SK-N-SH (cell line): ENCODE data around the gene ZNF519. TPM values are rescaled to one million over a fixed set of nuclear protein-coding genes. Genes with fewer than 3 reads are reported as not detected.

Experiments
- CTCF ChIA-PET: fragments of 300-600, 350-600 bp; formaldehyde crosslinking; extraction: SDS; loops from one replicate; lab custom pipeline; 2021; lab: Yijun Ruan, JAX
- POLR2A ChIA-PET: fragments of 350-600 bp; sonication (Branson Sonifier 250); formaldehyde crosslinking; extraction: SDS; loops from one replicate; lab custom pipeline; 2020; ENCODE audit warnings: antibody characterized with exemption, inconsistent platforms; lab: Yijun Ruan, JAX
- DNase-seq: peaks from one replicate; pipeline ENCODE4 v3.0.0; 2012
- H2AFZ ChIP-seq: fragments of 200-600 bp; sonication (generic); 2 replicates; pipeline ENCODE4 v1.8.1; 2016; ENCODE audit warnings: antibody characterized with exemption, mild to moderate bottlenecking, low read depth
- H3F3A ChIP-seq: fragments of 200-600 bp; sonication (generic); replicated peaks from 2 replicates; pipeline ENCODE3; 2016; ENCODE audit warnings: antibody characterized with exemption, mild to moderate bottlenecking; ENCODE audit not compliant: insufficient read depth
- H3K27ac ChIP-seq, 2 experiments: fragments of 200-500 bp in 1 of 2; fragments of 200-600 bp in 1 of 2; sonication (Bioruptor generic) in 1 of 2; sonication (generic), shearing (Covaris generic) in 1 of 2; 2 replicates each; pipeline versions ENCODE4 v1.5.1 to v1.6.1; 2014 to 2016; ENCODE audit warnings: low read depth in 2 of 2, inconsistent platforms in 1 of 2, low read length in 1 of 2, mild to moderate bottlenecking in 1 of 2, mixed read lengths in 1 of 2
- H3K27me3 ChIP-seq: fragments of 200-600 bp; sonication (generic), shearing (Covaris generic); 2 replicates; pipeline ENCODE4 v1.6.1; 2016; ENCODE audit warnings: mixed run types; ENCODE audit not compliant: insufficient read depth
- H3K36me3 ChIP-seq, 2 experiments: fragments of 200-500 bp in 1 of 2; fragments of 200-600 bp in 1 of 2; sonication (Bioruptor generic) in 1 of 2; sonication (generic) in 1 of 2; replicated peaks in 1 of 2; 2 replicates each; pipeline versions ENCODE3 to v1.5.1; 2014 to 2016; ENCODE audit warnings: low read length in 1 of 2, mild to moderate bottlenecking in 1 of 2; ENCODE audit not compliant: insufficient read depth in 2 of 2, control insufficient read depth in 1 of 2
- H3K4me1 ChIP-seq, 2 experiments: fragments of 200-500 bp in 1 of 2; fragments of 200-600 bp in 1 of 2; sonication (Bioruptor generic) in 1 of 2; sonication (generic), shearing (Covaris generic) in 1 of 2; 2 replicates each; pipeline versions ENCODE4 v1.5.1 to v1.6.1; 2014 to 2016; ENCODE audit warnings: low read depth in 1 of 2, low read length in 1 of 2, mixed run types in 1 of 2; ENCODE audit not compliant: insufficient read depth in 2 of 2, control insufficient read depth in 1 of 2
- H3K4me2 ChIP-seq: fragments of 200-600 bp; sonication (generic), shearing (Covaris generic); 2 replicates; pipeline ENCODE4 v1.6.1; 2017; ENCODE audit warnings: mixed run types
- H3K4me3 ChIP-seq, 2 experiments: fragments of 200-500 bp in 1 of 2; fragments of 200-600 bp in 1 of 2; sonication (Bioruptor generic) in 1 of 2; sonication (generic), shearing (Covaris generic) in 1 of 2; 2 replicates each; pipeline versions ENCODE4 v1.5.1 to v1.8.1; 2014 to 2016; ENCODE audit warnings: low read depth in 2 of 2, inconsistent platforms in 1 of 2, low read length in 1 of 2, mild to moderate bottlenecking in 1 of 2, mixed read lengths in 1 of 2, moderate library complexity in 1 of 2
- H3K79me2 ChIP-seq: fragments of 200-600 bp; sonication (generic); 2 replicates; pipeline ENCODE4 v1.8.1; 2017; ENCODE audit warnings: mild to moderate bottlenecking; ENCODE audit not compliant: insufficient read depth
- H3K9ac ChIP-seq: fragments of 200-600 bp; sonication (generic); 2 replicates; pipeline ENCODE4 v1.6.1; 2017; ENCODE audit warnings: mixed run types
- H3K9me2 ChIP-seq: fragments of 200-600 bp; sonication (generic); 2 replicates; pipeline ENCODE4 v1.6.1; 2017; ENCODE audit warnings: mixed run types
- H3K9me3 ChIP-seq: fragments of 200-600 bp; sonication (generic); 2 replicates; pipeline ENCODE4 v1.6.1; 2017; ENCODE audit warnings: mixed run types, mild to moderate bottlenecking, moderate library complexity
- H4K20me1 ChIP-seq: fragments of 200-600 bp; sonication (generic); 2 replicates; pipeline ENCODE4 v1.6.1; 2017; ENCODE audit warnings: mild to moderate bottlenecking, mixed run types; ENCODE audit not compliant: insufficient read depth
- CHD2 ChIP-seq: fragments of 150-350 bp; IDR thresholded peaks from 2 replicates; pipeline ENCODE4 v1.6.1; 2018; ENCODE audit warnings: low read length; ENCODE audit not compliant: partially characterized antibody
- CTCF ChIP-seq: fragments of 200-600 bp; sonication (generic); IDR thresholded peaks from 2 replicates; pipeline ENCODE4 v1.6.1; 2017; ENCODE audit warnings: antibody characterized with exemption, mild to moderate bottlenecking, moderate library complexity
- ELF1 ChIP-seq: IDR thresholded peaks from 2 replicates; pipeline ENCODE4 v1.4.0; 2012
- EP300 ChIP-seq, 2 experiments: IDR thresholded peaks; 2 replicates each; pipeline versions ENCODE4 v1.4.0 to v1.6.1; 2012; ENCODE audit warnings: borderline replicate concordance in 1 of 2, low read depth in 1 of 2, low read length in 1 of 2
- FOSL2 ChIP-seq: IDR thresholded peaks from 2 replicates; pipeline ENCODE4 v1.4.0; 2012; ENCODE audit warnings: low read depth, mild to moderate bottlenecking, moderate library complexity, borderline replicate concordance
- GABPA ChIP-seq: IDR thresholded peaks from 2 replicates; pipeline ENCODE4 v1.4.0; 2012; ENCODE audit warnings: low read depth, mild to moderate bottlenecking
- GATA2 ChIP-seq: sonication (generic); formaldehyde crosslinking; IDR thresholded peaks from 2 replicates; pipeline ENCODE4 v1.5.0; 2020; ENCODE audit warnings: mild to moderate bottlenecking, missing genetic modification reagents
- MEF2A ChIP-seq: IDR thresholded peaks from 2 replicates; pipeline ENCODE4 v1.4.0; 2012; ENCODE audit warnings: low read depth, borderline replicate concordance
- MXI1 ChIP-seq: IDR thresholded peaks from 2 replicates; pipeline ENCODE4 v1.6.1; 2012; ENCODE audit warnings: mild to moderate bottlenecking, low read depth, low read length, improper control_type of control experiment
- NFIC ChIP-seq: IDR thresholded peaks from 2 replicates; pipeline ENCODE4 v1.4.0; 2012; ENCODE audit warnings: borderline replicate concordance
- POLR2AphosphoS5 ChIP-seq: IDR thresholded peaks from 2 replicates; pipeline ENCODE4 v1.6.1; 2012; ENCODE audit warnings: low read depth, low read length
- SMC3 ChIP-seq: IDR thresholded peaks from 2 replicates; pipeline ENCODE4 v1.6.1; 2012; ENCODE audit warnings: low read depth, low read length, improper control_type of control experiment
- TAF1 ChIP-seq: IDR thresholded peaks from 2 replicates; pipeline ENCODE4 v1.6.1; 2012; ENCODE audit warnings: low read depth, mild to moderate bottlenecking, low read length, moderate library complexity, borderline replicate concordance
- TCF12 ChIP-seq: IDR thresholded peaks from 2 replicates; pipeline ENCODE4 v1.4.0; 2012
- USF2 ChIP-seq: fragments of 150-350 bp; IDR thresholded peaks from 2 replicates; pipeline ENCODE4 v1.6.1; 2017; ENCODE audit warnings: antibody characterized with exemption, low read length, low read depth, borderline replicate concordance
- YY1 ChIP-seq: IDR thresholded peaks from 2 replicates; pipeline ENCODE4 v1.4.0; 2012; ENCODE audit warnings: low read depth, mild to moderate bottlenecking
- ZBTB33 ChIP-seq: IDR thresholded peaks from 2 replicates; pipeline ENCODE4 v1.4.0; 2012; ENCODE audit warnings: low read depth, borderline replicate concordance
- WGBS: methylation state at CpG from one replicate; pipeline ENCODE4 v1.1.6; 2017; ENCODE audit warnings: low lambda C conversion rate; 5-methylcytosine and 5-hydroxymethylcytosine counted together
- polyA plus RNA-seq, 3 experiments: library from polyadenylated mRNA; depleted of rRNA; stranded (reverse); fragments of >200 nt; gene quantifications; 2 replicates each; pipeline ENCODE4 v1.2.3, GENCODE V29; 2012
- TF ChIP-seq, protein P1 (sequence below): IDR thresholded peaks from 2 replicates; pipeline ENCODE4 v1.6.1; 2012; ENCODE audit warnings: mild to moderate bottlenecking, low read depth, low read length, moderate library complexity
- TF ChIP-seq, protein P2 (sequence below): fragments of 150-350 bp; IDR thresholded peaks from 2 replicates; pipeline ENCODE4 v1.6.1; 2016; ENCODE audit warnings: mild to moderate bottlenecking, low read depth, low read length

The ZNF519 gene
- polyA plus RNA-seq, 1 of the 3 experiments (the other 2 are of a cell fraction): 3.2 TPM

DNA sequence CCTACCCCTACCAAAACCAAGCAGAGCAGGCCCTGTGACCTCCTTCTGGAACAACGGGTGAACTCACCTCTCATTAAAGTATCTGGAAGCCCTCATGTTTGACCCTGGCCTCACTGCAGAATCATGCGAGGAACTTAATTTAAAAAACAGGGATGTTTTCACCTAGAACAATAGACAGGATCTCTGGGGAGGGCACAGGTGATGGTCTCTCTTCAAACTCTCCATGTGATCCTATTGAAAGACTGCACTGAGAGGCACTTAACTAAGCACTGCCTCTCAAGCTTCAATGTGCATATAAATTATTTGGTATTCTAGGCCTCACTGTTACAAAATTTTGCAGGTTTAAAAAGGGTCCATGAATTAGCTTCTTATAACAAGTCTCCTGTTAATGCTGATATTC, 7.5 kb downstream of the ZNF519 start:
- CTCF ChIA-PET: interaction anchor here (1.2 kb wide), 1 partner anchor 38 kb away, joined by 3 read pairs; no protein-coding TSS in a partner anchor
- POLR2A ChIA-PET: no interaction called here
- H3K27ac ChIP-seq: no peak overlapping the region
- H3K9me2 ChIP-seq: no peaks in the 10 kb centered on the region
- no peak overlapping the region for H3K9ac ChIP-seq
- no peak overlapping the region for H3K4me3 ChIP-seq
- no peaks in the 10 kb centered on the region; a peak in 2 of 4 replicates for H3K4me1 ChIP-seq
- H3K79me2 ChIP-seq: peaks cover 27% of the 10 kb centered on the region
- no peak for TF ChIP-seq USF2
- TF ChIP-seq TAF1: no peak
- no peak for TF ChIP-seq POLR2AphosphoS5
- no peak for TF ChIP-seq MXI1
- TF ChIP-seq CHD2: no peak
- no peak for TF ChIP-seq FOSL2
- no peak for TF ChIP-seq NFIC
- TF ChIP-seq CTCF: no peak
- TF ChIP-seq, protein P1, sequence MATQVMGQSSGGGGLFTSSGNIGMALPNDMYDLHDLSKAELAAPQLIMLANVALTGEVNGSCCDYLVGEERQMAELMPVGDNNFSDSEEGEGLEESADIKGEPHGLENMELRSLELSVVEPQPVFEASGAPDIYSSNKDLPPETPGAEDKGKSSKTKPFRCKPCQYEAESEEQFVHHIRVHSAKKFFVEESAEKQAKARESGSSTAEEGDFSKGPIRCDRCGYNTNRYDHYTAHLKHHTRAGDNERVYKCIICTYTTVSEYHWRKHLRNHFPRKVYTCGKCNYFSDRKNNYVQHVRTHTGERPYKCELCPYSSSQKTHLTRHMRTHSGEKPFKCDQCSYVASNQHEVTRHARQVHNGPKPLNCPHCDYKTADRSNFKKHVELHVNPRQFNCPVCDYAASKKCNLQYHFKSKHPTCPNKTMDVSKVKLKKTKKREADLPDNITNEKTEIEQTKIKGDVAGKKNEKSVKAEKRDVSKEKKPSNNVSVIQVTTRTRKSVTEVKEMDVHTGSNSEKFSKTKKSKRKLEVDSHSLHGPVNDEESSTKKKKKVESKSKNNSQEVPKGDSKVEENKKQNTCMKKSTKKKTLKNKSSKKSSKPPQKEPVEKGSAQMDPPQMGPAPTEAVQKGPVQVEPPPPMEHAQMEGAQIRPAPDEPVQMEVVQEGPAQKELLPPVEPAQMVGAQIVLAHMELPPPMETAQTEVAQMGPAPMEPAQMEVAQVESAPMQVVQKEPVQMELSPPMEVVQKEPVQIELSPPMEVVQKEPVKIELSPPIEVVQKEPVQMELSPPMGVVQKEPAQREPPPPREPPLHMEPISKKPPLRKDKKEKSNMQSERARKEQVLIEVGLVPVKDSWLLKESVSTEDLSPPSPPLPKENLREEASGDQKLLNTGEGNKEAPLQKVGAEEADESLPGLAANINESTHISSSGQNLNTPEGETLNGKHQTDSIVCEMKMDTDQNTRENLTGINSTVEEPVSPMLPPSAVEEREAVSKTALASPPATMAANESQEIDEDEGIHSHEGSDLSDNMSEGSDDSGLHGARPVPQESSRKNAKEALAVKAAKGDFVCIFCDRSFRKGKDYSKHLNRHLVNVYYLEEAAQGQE: no peak
- TF ChIP-seq EP300 (IDR thresholded peaks at IDR 0.05; ENCODE audit: borderline replicate concordance in 1 of 2, low read depth in 1 of 2, low read length in 1 of 2): no peak
- TF ChIP-seq SMC3: no peak
- no peak for TF ChIP-seq TCF12
- no peak for TF ChIP-seq GATA2 (CRISPR knock-in tag)
- no peak for TF ChIP-seq YY1
- TF ChIP-seq ELF1: no peak
- no peak for TF ChIP-seq MEF2A
- TF ChIP-seq, protein P2, sequence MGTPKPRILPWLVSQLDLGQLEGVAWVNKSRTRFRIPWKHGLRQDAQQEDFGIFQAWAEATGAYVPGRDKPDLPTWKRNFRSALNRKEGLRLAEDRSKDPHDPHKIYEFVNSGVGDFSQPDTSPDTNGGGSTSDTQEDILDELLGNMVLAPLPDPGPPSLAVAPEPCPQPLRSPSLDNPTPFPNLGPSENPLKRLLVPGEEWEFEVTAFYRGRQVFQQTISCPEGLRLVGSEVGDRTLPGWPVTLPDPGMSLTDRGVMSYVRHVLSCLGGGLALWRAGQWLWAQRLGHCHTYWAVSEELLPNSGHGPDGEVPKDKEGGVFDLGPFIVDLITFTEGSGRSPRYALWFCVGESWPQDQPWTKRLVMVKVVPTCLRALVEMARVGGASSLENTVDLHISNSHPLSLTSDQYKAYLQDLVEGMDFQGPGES: no peak
- no peak for TF ChIP-seq GABPA
- TF ChIP-seq ZBTB33: no peak
- H3K9me3 ChIP-seq: no peaks in the 10 kb centered on the region
- no peak for DNase-seq
- no peaks in the 10 kb centered on the region for H3K36me3 ChIP-seq
- no peak overlapping the region for H2AFZ ChIP-seq
- no peaks in the 10 kb centered on the region for H3K27me3 ChIP-seq
- no peaks in the 10 kb centered on the region for H4K20me1 ChIP-seq
- peaks cover 4% of the 10 kb centered on the region for H3F3A ChIP-seq
- no peak overlapping the region for H3K4me2 ChIP-seq
- WGBS: 95% methylated on average over 2 of the region's 2 CpGs
